Neutrophil (primary cell): ENCODE data around the gene RALBP1.
"Not testable (repeated sequence)": the region's sequence is repeated elsewhere in the genome, so short reads cannot be mapped to it uniquely, and the experiment has no call there.

Source experiments
- H3K27ac ChIP-seq: fragments of 200-600 bp; sonication (generic); 2 replicates; pipeline ENCODE4 v1.5.1; 2016; ENCODE audit warnings: mild to moderate bottlenecking, moderate library complexity
- H3K27me3 ChIP-seq: fragments of 200-600 bp; sonication (generic); 2 replicates; pipeline ENCODE4 v1.6.0; 2016; ENCODE audit warnings: mild to moderate bottlenecking
- H3K36me3 ChIP-seq: fragments of 200-600 bp; sonication (generic); 2 replicates; pipeline ENCODE4 v1.5.1; 2017
- H3K4me1 ChIP-seq, 2 experiments: fragments of 200-600 bp in 1 of 2; sonication (generic) in 1 of 2; 1 replicate in 1 of 2; 2 replicates in 1 of 2; pipeline versions ENCODE4 v1.5.1 to v1.6.1; 2013 to 2016; ENCODE audit warnings: low read depth in 1 of 2, low read length in 1 of 2, mild to moderate bottlenecking in 1 of 2, moderate library complexity in 1 of 2; ENCODE audit not compliant: control insufficient read depth in 1 of 2, insufficient read depth in 1 of 2
- H3K4me3 ChIP-seq, 2 experiments: fragments of 200-600 bp in 1 of 2; sonication (generic) in 1 of 2; 1 replicate in 1 of 2; 2 replicates in 1 of 2; pipeline ENCODE4 v1.5.1; 2013 to 2016; ENCODE audit warnings: low read depth in 1 of 2, low read length in 1 of 2, mild to moderate bottlenecking in 1 of 2, moderate library complexity in 1 of 2
- H3K9me3 ChIP-seq: fragments of 200-600 bp; sonication (generic); 2 replicates; pipeline ENCODE4 v1.5.1; 2016
- TF ChIP-seq, protein P1 (sequence below): fragments of 200-600 bp; sonication (generic); IDR thresholded peaks from 2 replicates; pipeline ENCODE4 v1.5.1; 2016; ENCODE audit warnings: antibody characterized with exemption

Gene RALBP1

DNA sequence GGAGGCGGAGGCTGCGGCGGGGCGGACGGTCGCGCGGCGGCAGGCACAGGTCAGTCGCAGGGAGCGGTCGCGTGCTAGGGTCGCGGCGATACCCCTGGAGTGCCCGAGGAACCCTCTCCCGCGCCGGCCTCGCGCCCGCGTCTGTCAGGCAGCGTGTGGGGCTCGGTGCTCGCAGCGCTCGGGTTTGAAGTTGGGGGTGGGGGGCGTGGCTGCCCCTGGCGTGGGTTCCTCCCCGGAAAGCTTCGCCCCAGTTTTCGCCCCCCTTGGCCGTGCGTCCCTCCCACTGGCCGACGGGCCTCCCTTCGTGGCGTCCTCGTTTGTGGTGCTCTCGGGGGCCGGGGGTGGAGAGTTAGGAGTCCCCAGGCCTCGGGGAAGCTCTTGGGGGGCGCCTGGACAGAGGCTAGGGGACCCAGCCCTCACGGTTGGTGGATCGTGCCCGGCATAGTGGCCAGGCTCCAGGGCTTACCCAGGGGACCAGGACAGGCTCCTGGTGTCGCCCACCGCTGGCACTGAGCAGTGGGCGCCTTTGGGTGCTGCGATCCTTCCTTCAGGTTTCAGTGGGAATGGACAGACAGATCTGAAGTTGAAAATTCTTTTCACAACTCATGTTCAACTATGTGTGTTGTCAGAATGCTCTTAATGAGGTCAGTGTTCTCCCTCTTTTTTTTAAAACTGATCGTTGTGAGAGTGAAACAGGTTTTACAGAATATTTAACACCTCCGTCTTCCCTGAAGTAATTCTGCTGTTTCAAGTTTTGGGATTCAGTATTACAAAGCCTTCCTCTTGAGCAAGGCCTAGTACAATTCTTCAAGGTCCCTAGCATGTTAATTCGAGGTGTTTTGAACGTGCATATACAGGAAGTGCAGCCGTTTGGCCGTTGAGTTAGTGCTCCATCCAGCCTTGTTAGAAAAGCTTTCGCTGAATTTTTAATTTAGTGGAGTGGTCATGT is 604 bp downstream of the RALBP1 start:
- peak overlapping the region; percentile 75 to 98 for H3K4me3 ChIP-seq
- H3K9me3 ChIP-seq: no peaks in the 10 kb centered on the region
- TF ChIP-seq, protein P1, sequence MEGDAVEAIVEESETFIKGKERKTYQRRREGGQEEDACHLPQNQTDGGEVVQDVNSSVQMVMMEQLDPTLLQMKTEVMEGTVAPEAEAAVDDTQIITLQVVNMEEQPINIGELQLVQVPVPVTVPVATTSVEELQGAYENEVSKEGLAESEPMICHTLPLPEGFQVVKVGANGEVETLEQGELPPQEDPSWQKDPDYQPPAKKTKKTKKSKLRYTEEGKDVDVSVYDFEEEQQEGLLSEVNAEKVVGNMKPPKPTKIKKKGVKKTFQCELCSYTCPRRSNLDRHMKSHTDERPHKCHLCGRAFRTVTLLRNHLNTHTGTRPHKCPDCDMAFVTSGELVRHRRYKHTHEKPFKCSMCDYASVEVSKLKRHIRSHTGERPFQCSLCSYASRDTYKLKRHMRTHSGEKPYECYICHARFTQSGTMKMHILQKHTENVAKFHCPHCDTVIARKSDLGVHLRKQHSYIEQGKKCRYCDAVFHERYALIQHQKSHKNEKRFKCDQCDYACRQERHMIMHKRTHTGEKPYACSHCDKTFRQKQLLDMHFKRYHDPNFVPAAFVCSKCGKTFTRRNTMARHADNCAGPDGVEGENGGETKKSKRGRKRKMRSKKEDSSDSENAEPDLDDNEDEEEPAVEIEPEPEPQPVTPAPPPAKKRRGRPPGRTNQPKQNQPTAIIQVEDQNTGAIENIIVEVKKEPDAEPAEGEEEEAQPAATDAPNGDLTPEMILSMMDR: no peak

DNA sequence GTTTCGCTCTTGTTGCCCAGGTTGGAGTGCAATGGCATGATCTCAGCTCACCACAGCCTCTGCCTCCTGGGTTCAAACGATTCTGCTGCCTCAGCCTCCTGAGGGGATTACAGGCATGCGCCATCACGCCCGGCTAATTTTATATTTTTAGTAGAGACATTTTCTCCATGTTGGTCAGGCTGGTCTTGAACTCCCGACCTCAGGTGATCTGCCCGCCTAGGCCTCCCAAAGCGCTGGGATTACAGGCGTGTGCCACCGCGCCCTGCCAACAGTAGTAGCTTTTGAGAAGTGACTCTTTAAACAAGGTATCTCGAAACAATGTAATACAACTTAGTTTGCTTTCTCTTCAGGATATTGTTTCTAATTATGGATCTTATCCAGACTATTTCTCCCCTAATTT is 1.6 kb downstream of the RALBP1 start:
- H3K9me3 ChIP-seq, H3K27me3 ChIP-seq: not testable (repeated sequence)
- Histone ChIP-seq H3K36me3 (peaks cover 15% of the 10 kb centered on the region), H3K4me1 (peaks cover 42 to 44% of the 10 kb centered on the region in 2 experiments), H3K27ac (peak overlapping the region; percentile 94), H3K4me3 (peak overlapping the region; percentile 75 to 98)

More for the DNA sequence above, 604 bp downstream of the RALBP1 start:
- peaks cover 36 to 38% of the 10 kb centered on the region in 2 experiments for H3K4me1 ChIP-seq
- H3K27me3 ChIP-seq: no peaks in the 10 kb centered on the region
- H3K36me3 ChIP-seq: peaks cover 11% of the 10 kb centered on the region
- H3K27ac ChIP-seq: peak overlapping the region; percentile 94

DNA sequence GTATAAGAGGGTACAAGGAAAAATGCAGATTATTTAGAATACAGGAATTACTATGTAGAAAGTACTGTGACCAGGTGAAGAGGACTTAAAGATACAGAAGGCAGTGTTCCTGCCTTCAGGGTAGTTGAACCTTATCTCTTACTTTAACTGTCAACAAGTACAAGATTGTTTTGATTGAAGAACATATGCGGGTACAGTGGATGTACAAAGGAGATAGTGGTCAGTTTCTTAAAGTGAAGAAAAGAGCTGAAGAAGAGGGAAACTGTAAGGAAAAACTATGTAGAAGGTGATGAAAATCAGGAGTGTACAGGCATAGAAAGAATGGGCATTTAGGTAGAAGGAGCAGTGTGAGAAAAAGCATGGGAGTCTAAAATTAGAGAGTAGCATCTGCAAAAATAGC is 2.2 kb downstream of the RALBP1 start:
- Histone ChIP-seq H3K4me3 (peak overlapping the region in 1 of 2 experiments; percentile 98), H3K9me3 (no peaks in the 10 kb centered on the region), H3K36me3 (peaks cover 15% of the 10 kb centered on the region), H3K27ac (peak overlapping the region; percentile 94), H3K27me3 (no peaks in the 10 kb centered on the region), H3K4me1 (peaks cover 48 to 49% of the 10 kb centered on the region in 2 experiments)
- TF ChIP-seq, protein P1: no peak

DNA sequence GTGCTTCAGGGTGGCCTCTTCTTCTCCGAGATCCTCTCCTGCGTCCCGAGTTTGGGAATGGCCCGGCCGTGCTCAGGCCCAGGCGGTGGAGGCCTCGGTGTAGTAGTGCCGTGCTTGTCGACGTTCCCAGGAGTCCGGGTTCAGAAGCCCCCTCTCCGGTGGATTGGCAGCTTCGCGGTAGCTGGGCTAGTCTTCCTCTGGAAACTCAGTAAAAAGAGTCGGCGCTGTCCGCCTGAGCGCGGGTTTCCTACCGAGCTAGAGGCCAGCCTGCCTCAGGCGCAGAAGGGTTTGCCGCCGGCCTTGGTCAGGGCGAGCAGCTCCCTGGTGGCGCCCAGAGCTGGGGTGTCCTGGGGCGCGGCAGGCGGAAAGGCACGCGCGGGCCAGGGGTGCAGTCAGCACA is 3.2 kb downstream of the RALBP1 start:
- no peaks in the 10 kb centered on the region for H3K27me3 ChIP-seq
- no peak overlapping the region for H3K27ac ChIP-seq
- H3K4me3 ChIP-seq: no peak overlapping the region
- TF ChIP-seq, protein P1: no peak
- peaks cover 15% of the 10 kb centered on the region for H3K36me3 ChIP-seq
- H3K4me1 ChIP-seq: peaks cover 57 to 60% of the 10 kb centered on the region in 2 experiments
- no peaks in the 10 kb centered on the region for H3K9me3 ChIP-seq

DNA sequence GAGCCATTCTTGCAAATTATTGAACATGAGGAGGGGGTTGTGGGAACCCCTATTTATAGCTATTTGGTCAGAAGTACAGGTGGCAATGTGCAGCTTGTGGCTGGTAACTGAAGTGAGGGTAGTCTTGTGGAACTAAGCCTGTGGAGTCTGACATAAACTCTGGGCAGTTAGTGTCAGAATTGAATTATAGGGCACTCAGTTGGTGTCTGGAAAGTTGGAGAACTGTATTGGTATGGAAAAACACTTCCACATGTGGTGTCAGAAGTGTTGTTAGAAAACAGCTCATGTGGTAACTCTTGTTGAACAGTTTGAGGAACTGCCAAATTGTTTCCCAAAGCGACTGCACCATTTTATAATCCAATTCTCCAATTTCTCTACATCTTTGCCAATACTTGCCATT is 7.5 kb downstream of the RALBP1 start:
- H3K27ac ChIP-seq: peak overlapping the region; percentile 78
- H3K36me3 ChIP-seq: peaks cover 15% of the 10 kb centered on the region
- TF ChIP-seq, protein P1: no peak
- no peaks in the 10 kb centered on the region for H3K27me3 ChIP-seq
- no peaks in the 10 kb centered on the region for H3K9me3 ChIP-seq
- peaks cover 42 to 67% of the 10 kb centered on the region in 2 experiments for H3K4me1 ChIP-seq
- H3K4me3 ChIP-seq: peak overlapping the region in 1 of 2 experiments; percentile 33

DNA sequence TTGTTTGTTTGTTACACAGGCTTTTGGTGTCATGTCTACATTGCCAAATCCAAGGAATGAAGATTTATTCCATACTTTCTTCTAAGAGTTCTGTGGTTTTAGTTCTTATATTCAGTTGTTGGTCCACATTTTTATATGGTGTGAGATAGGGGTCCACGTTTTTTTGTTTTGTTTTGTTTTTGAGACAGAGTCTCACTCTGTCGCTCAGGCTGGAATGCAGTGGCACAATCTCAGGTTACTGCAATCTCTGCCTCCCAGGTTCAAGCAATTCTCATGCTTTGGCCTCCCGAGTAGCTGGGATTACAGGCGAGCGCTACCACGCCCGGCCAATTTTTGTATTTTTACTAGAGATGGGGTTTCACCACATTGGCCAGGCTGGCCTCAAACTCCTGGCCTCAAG is 8.2 kb downstream of the RALBP1 start:
- peaks cover 44 to 68% of the 10 kb centered on the region in 2 experiments for H3K4me1 ChIP-seq
- peaks cover 11% of the 10 kb centered on the region for H3K36me3 ChIP-seq
- no peaks in the 10 kb centered on the region for H3K27me3 ChIP-seq
- H3K27ac ChIP-seq: peak overlapping the region; percentile 78
- H3K9me3 ChIP-seq: no peaks in the 10 kb centered on the region
- peak overlapping the region in 1 of 2 experiments; percentile 33 for H3K4me3 ChIP-seq
- TF ChIP-seq, protein P1: no peak

DNA sequence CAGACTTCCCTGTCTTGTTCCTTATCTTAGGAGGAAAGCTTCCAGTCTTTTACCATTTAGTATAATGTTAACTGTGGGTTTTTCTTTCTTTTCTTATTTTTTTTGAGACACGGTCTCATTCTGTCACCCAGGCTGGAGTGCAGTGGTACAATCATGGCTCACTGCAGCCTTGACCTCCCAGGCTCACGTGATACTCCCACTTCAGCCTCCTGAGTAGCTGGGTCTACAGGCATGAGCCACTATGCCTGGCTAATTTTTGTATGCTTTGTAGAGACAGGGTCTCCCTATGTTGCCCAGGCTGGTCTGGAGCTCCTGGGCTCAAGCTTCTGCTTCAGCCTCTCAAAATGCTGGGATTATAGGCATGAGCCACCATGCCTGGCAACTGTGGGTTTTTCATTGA is 9.5 kb downstream of the RALBP1 start:
- H3K4me3 ChIP-seq, H3K27me3 ChIP-seq, H3K36me3 ChIP-seq, H3K9me3 ChIP-seq: not testable (repeated sequence)
- Histone ChIP-seq H3K4me1 (peaks cover 57 to 81% of the 10 kb centered on the region in 2 experiments), H3K27ac (peak overlapping the region; percentile 87)
